ENCODE data around the gene ETFA. TPM values are rescaled to one million over a fixed set of nuclear protein-coding genes. Genes with fewer than 3 reads are reported as not detected.

The ETFA gene
- total RNA-seq, 1 donor from 2014 or later = 497 TPM

GRCh38 chr15:76187163-76187562 lies 124.1 kb downstream of the ETFA start:
- intact Hi-C loops (cut with micrococcal nuclease) = no loop called here
- no peak for DNase-seq
- ATAC-seq = no peak

GRCh38 chr15:76185716-76186115 lies 125.6 kb downstream of the ETFA start:
- ATAC-seq (peak; percentile 11), DNase-seq (no peak)
- intact Hi-C loops (cut with micrococcal nuclease) = no loop called here

- intact Hi-C loops (cut with micrococcal nuclease) = no loop called here
- no peak for ATAC-seq
- no peak for DNase-seq
These were observed 126.6 kb downstream of the ETFA start for GRCh38 chr15:76184650-76185035.

- no peak for DNase-seq
- ATAC-seq = no peak
- intact Hi-C loops (cut with micrococcal nuclease) = no loop called here
These were observed 127.2 kb downstream of the ETFA start for GRCh38 chr15:76183930-76184649.

GRCh38 chr15:76181705-76182107 lies 129.6 kb downstream of the ETFA start:
- intact Hi-C loops (cut with micrococcal nuclease) = no loop called here
- DNase-seq (no peak), ATAC-seq (no peak)

- DNase-seq = no peak
- no peak for ATAC-seq
- intact Hi-C loops (cut with micrococcal nuclease) = no loop called here
These were observed 130.9 kb downstream of the ETFA start for GRCh38 chr15:76180321-76180720.

GRCh38 chr15:76179023-76179422 lies 132.2 kb downstream of the ETFA start:
- DNase-seq (no peak), ATAC-seq (no peak)
- intact Hi-C loops (cut with micrococcal nuclease) = no loop called here

- no peak for DNase-seq
- no peak for ATAC-seq
- intact Hi-C loops (cut with micrococcal nuclease) = no loop called here
These were observed 132.8 kb downstream of the ETFA start for GRCh38 chr15:76178296-76179000.

- ATAC-seq (peak; percentile 92), DNase-seq (peak; percentile 71)
- intact Hi-C loops (cut with micrococcal nuclease) = no loop called here
These were observed 133.7 kb downstream of the ETFA start for GRCh38 chr15:76177491-76178040.

- intact Hi-C loops (cut with micrococcal nuclease) = no loop called here
- ATAC-seq (no peak), DNase-seq (no peak)
These were observed 134.7 kb downstream of the ETFA start for GRCh38 chr15:76176487-76177085.

GRCh38 chr15:76176059-76176458 lies 135.2 kb downstream of the ETFA start:
- DNase-seq (no peak), ATAC-seq (no peak)
- intact Hi-C loops (cut with micrococcal nuclease) = no loop called here

GRCh38 chr15:76175442-76175841 lies 135.8 kb downstream of the ETFA start:
- no peak for ATAC-seq
- DNase-seq = no peak
- intact Hi-C loops (cut with micrococcal nuclease) = no loop called here

- intact Hi-C loops (cut with micrococcal nuclease) = no loop called here
- ATAC-seq = no peak
- no peak for DNase-seq
These were observed 136.6 kb downstream of the ETFA start for GRCh38 chr15:76174654-76175053.

- intact Hi-C loops (cut with micrococcal nuclease) = no loop called here
These were observed 137.9 kb downstream of the ETFA start for GRCh38 chr15:76173317-76173834.

GRCh38 chr15:76172782-76173181 lies 138.5 kb downstream of the ETFA start:
- DNase-seq (no peak), ATAC-seq (peak; percentile 17)
- intact Hi-C loops (cut with micrococcal nuclease) = no loop called here

More at GRCh38 chr15:76173317-76173834, 137.9 kb downstream of the ETFA start:
- DNase-seq = no peak
- no peak for ATAC-seq

- ATAC-seq = peak; percentile 50
- intact Hi-C loops (cut with micrococcal nuclease) = no loop called here
- DNase-seq = peak; percentile 45
These were observed 141.1 kb downstream of the ETFA start for GRCh38 chr15:76169911-76170800.

- ATAC-seq (peak; percentile 37), DNase-seq (no peak)
- intact Hi-C loops (cut with micrococcal nuclease) = no loop called here
These were observed 142.3 kb downstream of the ETFA start for GRCh38 chr15:76169018-76169417.

- DNase-seq (no peak), ATAC-seq (no peak)
- intact Hi-C loops (cut with micrococcal nuclease) = no loop called here
These were observed 142.9 kb downstream of the ETFA start for GRCh38 chr15:76168237-76168984.

Measured in left ventricle myocardium superior (tissue), 1 donor.